Hepatocyte (in vitro differentiated cells): Measurements from ENCODE around the gene VGLL3. TPM values are rescaled to one million over a fixed set of nuclear protein-coding genes. Genes with fewer than 3 reads are reported as not detected.

Experiments used
- DNase-seq: peaks from one replicate; pipeline ENCODE4 v3.0.0-alpha.2; 2016; ENCODE audit warnings: low spot score
- H2AFZ ChIP-seq: fragments of 200-600 bp; sonication (generic); 2 replicates; pipeline ENCODE4 v1.6.0; 2016; ENCODE audit warnings: antibody characterized with exemption, mild to moderate bottlenecking
- H3K27ac ChIP-seq: fragments of 200-600 bp; sonication (generic); 2 replicates; pipeline ENCODE4 v1.5.1; 2016; ENCODE audit warnings: mild to moderate bottlenecking
- H3K27me3 ChIP-seq: fragments of 200-600 bp; sonication (generic); 2 replicates; pipeline ENCODE4 v1.6.1; 2016
- H3K36me3 ChIP-seq: fragments of 200-600 bp; sonication (generic); replicated peaks from 2 replicates; pipeline ENCODE4 v1.5.1; 2016; ENCODE audit warnings: low read depth; ENCODE audit not compliant: insufficient read depth
- H3K4me1 ChIP-seq: fragments of 200-600 bp; sonication (generic); 2 replicates; pipeline ENCODE4 v1.5.1; 2016; ENCODE audit warnings: mild to moderate bottlenecking, moderate library complexity; ENCODE audit not compliant: insufficient read depth
- H3K4me2 ChIP-seq: fragments of 200-600 bp; sonication (generic); 2 replicates; pipeline ENCODE4 v1.6.0; 2016
- H3K4me3 ChIP-seq: fragments of 200-600 bp; sonication (generic); 2 replicates; pipeline ENCODE4 v1.5.1; 2016; ENCODE audit warnings: mild to moderate bottlenecking
- H3K79me2 ChIP-seq: fragments of 200-600 bp; sonication (generic); 2 replicates; pipeline ENCODE4 v1.6.0; 2017; ENCODE audit warnings: mild to moderate bottlenecking
- H3K9me2 ChIP-seq: fragments of 200-600 bp; sonication (generic); replicated peaks from 2 replicates; pipeline ENCODE4 v1.6.0; 2017; ENCODE audit warnings: mild to moderate bottlenecking; ENCODE audit not compliant: insufficient read depth
- H3K9me3 ChIP-seq: fragments of 200-600 bp; sonication (generic); 2 replicates; pipeline ENCODE4 v1.5.1; 2016; ENCODE audit warnings: low read depth, mild to moderate bottlenecking
- H4K20me1 ChIP-seq: fragments of 200-600 bp; sonication (generic); 2 replicates; pipeline ENCODE4 v1.6.0; 2016; ENCODE audit warnings: mild to moderate bottlenecking; ENCODE audit not compliant: insufficient read depth, poor library complexity, severe bottlenecking
- EZH2 ChIP-seq: fragments of 200-600 bp; sonication (generic); IDR thresholded peaks from 2 replicates; pipeline ENCODE4 v1.6.1; 2016; ENCODE audit warnings: antibody characterized with exemption, mild to moderate bottlenecking, borderline replicate concordance
- EZH2phosphoT487 ChIP-seq: fragments of 200-600 bp; sonication (generic); IDR thresholded peaks from one replicate; pipeline ENCODE4 v1.6.1; 2018; ENCODE audit warnings: antibody characterized with exemption, mild to moderate bottlenecking, low read depth, moderate library complexity; ENCODE audit not compliant: unreplicated experiment, severe bottlenecking
- WGBS: methylation state at CpG from one replicate; pipeline ENCODE4 v1.1.6; 2016; ENCODE audit warnings: low lambda C conversion rate; ENCODE audit errors: missing lambda C conversion rate; 5-methylcytosine and 5-hydroxymethylcytosine counted together
- polyA plus RNA-seq: library from polyadenylated mRNA; unstranded; fragments of >200 nt; fragmentation: Nextera tagmentation; extraction: Ambion mirVana; gene quantifications from 2 replicates; pipeline ENCODE4 v1.2.1, GENCODE V29; 2016
- total RNA-seq: library from RNA; depleted of rRNA; stranded (reverse); fragments of >200 nt; gene quantifications from 2 replicates; pipeline ENCODE4 v1.2.3, GENCODE V29; 2014
- TF ChIP-seq, protein P1 (sequence below): fragments of 200-600 bp; sonication (generic); IDR thresholded peaks from 2 replicates; pipeline ENCODE4 v1.5.1; 2016; ENCODE audit warnings: antibody characterized with exemption, mild to moderate bottlenecking; ENCODE audit not compliant: poor library complexity

VGLL3 gene
- total and polyA plus RNA-seq, 2 experiments from 2014 or later: 6.9 to 18.7 TPM

DNA sequence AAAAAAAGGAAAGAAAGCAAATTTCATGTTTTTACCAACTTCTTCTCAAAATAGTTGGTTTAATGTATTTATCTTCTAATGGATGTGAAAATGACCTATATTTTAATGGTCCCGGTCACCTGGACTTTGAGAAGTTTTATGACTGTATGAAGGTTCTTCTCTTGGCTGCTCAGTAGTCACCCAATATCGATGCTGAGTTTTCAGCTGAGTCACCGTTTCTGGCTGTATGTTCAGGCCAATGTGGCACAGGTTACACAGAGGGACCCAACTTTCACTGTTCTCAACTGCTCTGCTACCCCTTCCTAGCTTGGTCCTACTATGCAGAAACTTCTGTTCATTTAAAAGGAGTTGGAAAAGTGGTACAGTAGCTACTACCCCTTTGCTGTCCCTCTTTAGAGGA lies 25.8 kb downstream of the VGLL3 start:
- no peak overlapping the region for H3K4me3 ChIP-seq
- H3K36me3 ChIP-seq: no peaks in the 10 kb centered on the region
- H3K27ac ChIP-seq: no peak overlapping the region
- WGBS: 91% methylated on average over 3 of the region's 3 CpGs
- no peaks in the 10 kb centered on the region for H3K79me2 ChIP-seq
- no peak for DNase-seq
- H4K20me1 ChIP-seq: no peaks in the 10 kb centered on the region
- H3K27me3 ChIP-seq: no peaks in the 10 kb centered on the region
- no peak overlapping the region for H3K4me2 ChIP-seq
- no peaks in the 10 kb centered on the region for H3K9me3 ChIP-seq
- H3K9me2 ChIP-seq: no peaks in the 10 kb centered on the region
- TF ChIP-seq, protein P1, sequence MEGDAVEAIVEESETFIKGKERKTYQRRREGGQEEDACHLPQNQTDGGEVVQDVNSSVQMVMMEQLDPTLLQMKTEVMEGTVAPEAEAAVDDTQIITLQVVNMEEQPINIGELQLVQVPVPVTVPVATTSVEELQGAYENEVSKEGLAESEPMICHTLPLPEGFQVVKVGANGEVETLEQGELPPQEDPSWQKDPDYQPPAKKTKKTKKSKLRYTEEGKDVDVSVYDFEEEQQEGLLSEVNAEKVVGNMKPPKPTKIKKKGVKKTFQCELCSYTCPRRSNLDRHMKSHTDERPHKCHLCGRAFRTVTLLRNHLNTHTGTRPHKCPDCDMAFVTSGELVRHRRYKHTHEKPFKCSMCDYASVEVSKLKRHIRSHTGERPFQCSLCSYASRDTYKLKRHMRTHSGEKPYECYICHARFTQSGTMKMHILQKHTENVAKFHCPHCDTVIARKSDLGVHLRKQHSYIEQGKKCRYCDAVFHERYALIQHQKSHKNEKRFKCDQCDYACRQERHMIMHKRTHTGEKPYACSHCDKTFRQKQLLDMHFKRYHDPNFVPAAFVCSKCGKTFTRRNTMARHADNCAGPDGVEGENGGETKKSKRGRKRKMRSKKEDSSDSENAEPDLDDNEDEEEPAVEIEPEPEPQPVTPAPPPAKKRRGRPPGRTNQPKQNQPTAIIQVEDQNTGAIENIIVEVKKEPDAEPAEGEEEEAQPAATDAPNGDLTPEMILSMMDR: no peak
- TF ChIP-seq EZH2 (no peak), EZH2phosphoT487 (no peak)
- no peak overlapping the region for H2AFZ ChIP-seq
- peaks cover 14% of the 10 kb centered on the region for H3K4me1 ChIP-seq

DNA sequence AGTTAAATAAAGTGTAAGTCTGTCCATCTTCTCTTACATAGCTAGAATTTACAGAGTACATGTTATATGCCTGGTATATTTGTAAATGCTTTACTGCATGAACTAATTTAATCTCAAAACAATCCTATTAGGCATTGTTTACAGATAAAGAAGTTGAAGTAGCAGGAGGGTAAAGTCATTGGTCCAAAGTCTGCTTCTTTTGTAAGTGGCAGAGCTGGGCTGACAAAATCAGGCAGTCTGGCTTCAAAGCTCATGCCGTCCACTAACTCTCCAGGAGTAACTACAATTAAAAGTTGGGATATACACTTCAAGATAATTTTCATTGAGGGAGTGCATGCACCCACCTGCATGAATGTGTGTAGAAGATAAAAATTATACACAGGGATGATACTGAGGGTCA lies 27.3 kb downstream of the VGLL3 start:
- WGBS: 50% methylated on average over 1 of the region's 1 CpG
- peaks cover 14% of the 10 kb centered on the region for H3K4me1 ChIP-seq
- H3K36me3 ChIP-seq: no peaks in the 10 kb centered on the region
- H2AFZ ChIP-seq: no peak overlapping the region
- no peaks in the 10 kb centered on the region for H3K27me3 ChIP-seq
- H3K4me2 ChIP-seq: no peak overlapping the region
- no peak overlapping the region for H3K4me3 ChIP-seq
- TF ChIP-seq EZH2 (no peak), EZH2phosphoT487 (no peak)
- TF ChIP-seq, protein P1: no peak
- no peaks in the 10 kb centered on the region for H3K9me3 ChIP-seq
- DNase-seq: peak; percentile 18
- no peaks in the 10 kb centered on the region for H3K9me2 ChIP-seq
- H3K79me2 ChIP-seq: no peaks in the 10 kb centered on the region
- no peak overlapping the region for H3K27ac ChIP-seq
- H4K20me1 ChIP-seq: no peaks in the 10 kb centered on the region

DNA sequence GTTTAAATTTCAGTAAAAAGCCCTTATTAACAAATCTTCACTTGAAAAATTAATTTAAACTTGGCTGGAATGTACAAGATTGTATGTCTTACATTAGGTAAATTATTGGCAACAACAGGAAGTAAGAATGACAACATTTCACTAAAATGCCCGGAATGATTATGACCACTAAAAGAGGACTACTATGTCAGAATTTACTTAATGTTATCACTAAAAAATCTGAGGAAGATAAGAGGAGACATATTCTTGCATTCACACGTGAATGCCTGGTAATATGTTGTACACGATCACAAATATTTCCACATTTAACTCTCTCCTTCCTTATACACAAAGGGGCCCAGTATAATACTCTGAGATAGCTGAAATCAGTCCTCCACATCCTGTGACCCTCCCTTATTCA lies 29.7 kb downstream of the VGLL3 start:
- WGBS: 29% methylated on average over 3 of the region's 3 CpGs
- Histone ChIP-seq H3K4me2 (no peak overlapping the region), H3K4me1 (no peaks in the 10 kb centered on the region), H3K9me2 (no peaks in the 10 kb centered on the region), H4K20me1 (no peaks in the 10 kb centered on the region), H2AFZ (no peak overlapping the region), H3K27ac (peak overlapping the region; percentile 25), H3K4me3 (no peak overlapping the region), H3K79me2 (no peaks in the 10 kb centered on the region), H3K9me3 (no peaks in the 10 kb centered on the region), H3K27me3 (no peaks in the 10 kb centered on the region), H3K36me3 (no peaks in the 10 kb centered on the region)
- TF ChIP-seq, protein P1: no peak
- TF ChIP-seq EZH2: no peak
- TF ChIP-seq EZH2phosphoT487: no peak
- DNase-seq: no peak

DNA sequence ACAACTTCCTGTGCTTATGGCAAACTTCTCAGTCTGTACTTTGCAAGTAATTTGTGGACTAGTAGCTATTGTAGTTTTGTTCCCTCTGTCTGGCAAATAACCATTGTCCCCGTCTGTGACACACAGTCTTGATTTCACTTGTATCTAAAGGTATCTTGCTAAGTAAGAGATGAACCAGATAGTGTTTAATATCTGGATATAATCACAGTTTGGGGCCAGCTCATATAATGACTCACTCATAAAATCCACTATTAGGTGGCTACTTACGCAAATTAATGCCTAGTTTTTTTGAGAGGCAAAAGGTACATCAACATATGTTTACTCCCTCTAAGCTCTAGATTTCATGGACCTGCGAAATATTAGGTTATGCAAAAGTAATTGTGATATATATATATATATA lies 30.4 kb downstream of the VGLL3 start:
- Histone ChIP-seq H2AFZ (no peak overlapping the region), H3K9me3 (no peaks in the 10 kb centered on the region), H3K79me2 (no peaks in the 10 kb centered on the region), H3K27me3 (no peaks in the 10 kb centered on the region), H3K9me2 (no peaks in the 10 kb centered on the region), H3K4me2 (no peak overlapping the region), H3K4me3 (no peak overlapping the region), H4K20me1 (no peaks in the 10 kb centered on the region), H3K27ac (no peak overlapping the region), H3K4me1 (no peaks in the 10 kb centered on the region), H3K36me3 (no peaks in the 10 kb centered on the region)
- DNase-seq: no peak
- 82% methylated on average over 3 of the region's 3 CpGs for WGBS
- TF ChIP-seq EZH2phosphoT487: no peak
- TF ChIP-seq, protein P1: no peak
- no peak for TF ChIP-seq EZH2
